ENCODE data around the gene NCK1.

GRCh38 chr3:136906725-136907124 lies 44.7 kb downstream of the NCK1 start:
- TF ChIP-seq CTCF (IDR thresholded peaks at IDR 0.05 in 8 of 11, conservative IDR thresholded peaks at IDR 0.05 in 3 of 11) (no peak), POLR2AphosphoS5 (IDR thresholded peaks at IDR 0.05) (no peak)

Measured in spleen (tissue), 7 donors.